Stimulated activated CD8-positive, alpha-beta memory T cell treated with anti-CD3 and anti-CD28 coated beads, Interleukin-7, amount 100 ng/mL, for 48 hours (primary cell): ENCODE results near the gene BBS2.

Source experiments
- DNase-seq, 2 donors: peaks; one replicate each; pipeline ENCODE4 v3.0.0-alpha.2; 2020; ENCODE audit warnings: low read depth in 1 of 2; ENCODE audit errors: extremely low read depth in 1 of 2

The BBS2 gene

DNA sequence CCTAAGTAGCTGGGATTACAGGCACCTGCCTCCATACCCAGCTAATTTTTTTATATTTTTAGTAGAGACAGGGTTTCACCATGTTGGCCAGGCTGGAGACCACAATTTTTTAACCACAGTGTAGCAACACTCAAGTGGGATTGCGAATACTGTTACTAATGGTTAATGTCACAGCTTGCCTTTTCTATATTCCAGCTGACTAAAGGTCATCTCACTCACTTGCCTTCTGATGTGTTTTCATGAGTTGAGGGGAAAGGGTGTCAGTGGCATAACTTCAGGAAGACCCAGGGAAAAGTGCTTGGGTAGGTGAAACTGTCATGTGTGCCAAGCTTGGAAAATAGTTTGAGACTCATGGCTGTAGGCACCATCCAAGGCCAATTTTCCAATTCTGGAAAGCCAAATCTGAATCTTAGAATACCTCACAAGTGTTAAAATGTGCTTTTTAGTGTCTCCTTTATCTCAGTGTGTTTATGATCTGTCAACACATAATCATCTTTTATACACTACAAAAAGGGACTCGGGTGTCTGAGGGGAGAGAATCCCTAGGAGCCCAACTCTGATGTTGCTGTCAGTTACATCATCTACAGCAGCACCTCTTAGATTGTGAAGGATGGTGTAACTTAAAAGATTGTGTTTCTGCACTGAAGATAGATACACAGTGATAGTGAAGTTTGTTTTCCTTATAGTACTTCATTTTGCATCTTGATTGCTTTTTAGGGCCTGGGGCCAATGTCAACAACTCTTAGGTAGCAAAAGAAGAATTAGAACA lies 41.4 kb downstream of the BBS2 start:
- no peak for DNase-seq

DNA sequence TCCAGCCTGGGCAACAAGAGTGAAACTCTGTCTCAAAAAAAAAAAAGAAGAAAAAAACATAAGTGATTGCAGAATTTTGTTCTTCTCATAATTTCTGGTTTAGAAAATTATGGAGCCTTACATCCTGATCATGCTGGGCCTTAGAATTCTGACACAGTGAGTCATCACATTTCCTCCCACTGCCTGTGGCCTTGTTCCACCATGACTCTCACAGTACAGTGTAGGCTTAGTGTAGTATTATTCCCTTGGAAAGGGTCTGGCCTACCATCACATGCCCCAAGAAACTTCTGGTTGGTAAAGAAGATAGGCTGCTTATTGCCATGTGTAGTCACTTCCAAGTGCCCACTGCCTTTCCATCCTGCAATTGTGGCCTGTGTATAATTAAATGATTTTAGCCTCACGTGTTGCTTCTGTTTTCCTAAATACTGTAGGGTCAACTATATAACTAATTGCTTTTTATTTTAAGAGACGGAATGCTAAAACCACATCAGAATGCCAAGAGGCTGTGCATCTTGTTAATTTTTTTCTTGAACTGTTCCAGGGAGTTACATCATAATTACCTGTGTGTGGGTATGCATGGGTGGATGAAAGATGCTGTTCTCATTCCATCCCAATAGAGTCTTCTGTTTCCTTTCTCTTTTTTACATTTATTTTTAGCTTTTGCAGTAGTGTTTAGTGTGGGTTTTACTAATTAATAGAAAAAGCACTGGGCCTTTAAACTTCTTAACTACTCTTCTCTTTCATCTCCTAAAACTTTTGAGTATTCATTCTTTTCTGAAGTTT lies 42.5 kb downstream of the BBS2 start:
- DNase-seq: no peak

DNA sequence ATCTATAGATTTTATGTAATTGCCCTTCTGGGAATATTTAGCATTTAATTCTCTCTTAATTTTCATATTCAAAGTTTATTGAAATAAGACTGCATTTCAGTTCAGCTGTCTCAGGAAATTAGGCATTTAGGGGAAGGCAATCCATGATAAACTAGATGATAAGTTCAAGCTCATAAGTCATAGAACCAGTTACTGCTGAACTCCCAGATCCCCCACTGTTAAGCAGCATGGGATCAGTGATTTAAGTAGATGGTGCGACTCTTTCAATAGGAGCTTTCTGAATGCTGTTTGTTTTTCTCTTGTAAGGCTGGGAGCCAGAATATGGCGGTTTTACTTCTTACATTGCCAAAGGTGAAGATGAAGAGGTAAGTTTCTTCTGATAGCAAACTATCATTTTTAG lies 44.6 kb downstream of the BBS2 start:
- DNase-seq: no peak

DNA sequence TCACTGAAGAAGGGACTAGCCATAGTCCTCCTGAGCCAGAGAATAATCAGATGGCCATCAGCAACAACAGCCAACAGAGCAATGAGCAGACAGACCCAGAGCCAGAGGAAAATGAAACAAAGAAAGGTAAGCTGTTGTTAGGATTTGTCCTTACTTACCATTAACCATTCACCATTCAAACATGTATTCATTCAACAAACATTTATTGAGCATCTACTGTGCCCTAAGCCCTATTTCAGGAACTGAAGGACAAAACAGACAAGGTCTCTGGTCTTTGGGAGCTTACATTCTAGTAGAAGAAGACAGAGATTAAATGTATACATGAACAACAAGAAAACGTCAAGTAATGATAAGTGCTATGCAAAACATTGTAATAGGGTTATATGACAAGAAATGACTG lies 49.2 kb downstream of the BBS2 start:
- no peak for DNase-seq

DNA sequence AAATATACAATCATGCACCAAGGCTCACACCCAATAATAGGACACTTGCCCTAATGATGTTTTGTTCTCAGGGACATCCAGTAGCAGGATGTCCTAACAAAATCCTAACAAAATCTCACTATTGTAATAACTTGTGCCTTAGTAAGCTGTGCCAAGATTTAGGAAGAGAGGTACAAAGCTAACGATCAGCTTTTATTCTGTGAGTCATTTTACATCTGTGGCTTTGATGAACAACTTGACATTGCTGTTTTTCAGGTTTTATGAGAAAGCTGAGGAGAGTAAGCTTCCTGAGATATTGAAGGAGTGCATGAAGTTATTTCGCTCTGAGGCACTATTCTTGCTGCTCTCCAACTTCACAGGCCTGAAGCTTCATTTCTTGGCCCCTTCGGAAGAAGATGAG lies 49.6 kb downstream of the BBS2 start:
- DNase-seq: no peak

DNA sequence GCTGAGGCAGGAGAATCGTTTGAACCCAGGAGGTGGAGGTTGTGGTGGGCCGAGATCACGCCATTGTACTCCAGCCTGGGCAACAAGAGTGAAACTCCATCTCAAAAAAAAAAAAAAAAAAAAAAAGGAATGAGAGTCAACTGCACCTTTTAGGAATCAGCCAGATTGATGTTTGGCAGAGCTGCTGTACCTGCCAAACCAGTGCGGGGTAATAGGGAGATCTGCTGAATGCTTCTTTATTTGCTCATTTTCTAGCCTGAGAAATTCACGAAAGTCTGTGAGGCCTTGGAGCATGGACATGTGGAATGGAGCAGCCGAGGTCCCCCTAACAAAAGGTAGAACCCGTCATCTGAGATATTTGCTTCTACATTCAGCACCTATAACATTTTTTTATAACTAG lies 50.1 kb downstream of the BBS2 start:
- DNase-seq: no peak

DNA sequence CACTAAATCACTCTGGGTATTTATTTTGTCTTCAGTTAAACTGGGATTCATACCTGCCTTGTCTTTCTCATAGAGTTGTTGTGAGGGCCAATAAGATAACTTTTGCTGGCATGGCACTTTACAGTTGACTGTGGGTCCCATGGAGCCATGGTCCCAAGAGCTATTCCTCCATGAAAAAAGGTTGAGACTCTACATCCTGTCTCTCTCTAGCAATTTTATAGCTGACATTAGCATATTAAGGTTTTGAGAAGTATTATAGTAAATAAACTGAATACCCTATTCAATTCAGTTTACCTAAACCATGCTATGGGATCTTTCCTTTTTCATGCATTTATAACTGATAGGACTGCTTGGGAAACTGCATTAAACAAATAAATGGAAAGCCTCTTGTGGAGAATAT lies 51.0 kb downstream of the BBS2 start:
- no peak for DNase-seq

DNA sequence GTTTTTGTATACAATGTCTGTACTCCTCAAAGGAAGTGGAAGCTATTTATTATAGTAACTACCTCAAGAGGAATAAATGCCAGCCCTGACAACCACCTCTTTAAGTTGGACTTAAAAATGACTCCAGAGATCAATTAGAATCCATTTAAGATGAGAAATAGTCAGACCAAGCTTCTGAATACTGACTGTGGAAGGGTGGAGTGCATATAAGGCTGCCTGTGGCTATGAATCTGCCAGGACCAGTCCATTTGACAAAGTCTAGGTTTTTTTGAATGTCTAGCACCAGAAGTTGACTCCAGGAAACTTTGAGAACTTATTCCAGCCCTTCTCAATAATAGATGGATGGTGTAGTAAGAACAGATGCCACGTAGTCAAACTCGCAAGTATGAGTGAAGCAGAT lies 53.5 kb downstream of the BBS2 start:
- DNase-seq: no peak

DNA sequence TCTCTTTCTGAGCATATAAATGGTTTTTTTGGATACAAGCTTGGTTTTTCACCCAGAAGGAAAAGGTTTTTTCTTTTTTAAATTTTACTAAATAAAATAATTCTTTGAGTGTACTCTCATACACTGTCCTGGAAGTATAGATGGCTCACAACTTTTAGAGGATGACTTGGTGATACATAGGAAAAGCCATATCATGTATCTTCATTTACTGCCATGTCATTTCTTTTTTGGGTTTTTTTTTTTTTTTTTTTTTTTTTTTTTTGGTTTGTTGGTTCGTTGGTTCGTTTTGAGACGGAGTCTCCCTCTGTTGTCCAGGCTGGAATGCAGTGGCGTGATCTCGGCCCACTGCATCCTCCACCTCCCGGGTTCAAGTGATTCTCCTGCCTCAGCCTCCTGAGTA lies 56.7 kb downstream of the BBS2 start:
- DNase-seq: no peak

DNA sequence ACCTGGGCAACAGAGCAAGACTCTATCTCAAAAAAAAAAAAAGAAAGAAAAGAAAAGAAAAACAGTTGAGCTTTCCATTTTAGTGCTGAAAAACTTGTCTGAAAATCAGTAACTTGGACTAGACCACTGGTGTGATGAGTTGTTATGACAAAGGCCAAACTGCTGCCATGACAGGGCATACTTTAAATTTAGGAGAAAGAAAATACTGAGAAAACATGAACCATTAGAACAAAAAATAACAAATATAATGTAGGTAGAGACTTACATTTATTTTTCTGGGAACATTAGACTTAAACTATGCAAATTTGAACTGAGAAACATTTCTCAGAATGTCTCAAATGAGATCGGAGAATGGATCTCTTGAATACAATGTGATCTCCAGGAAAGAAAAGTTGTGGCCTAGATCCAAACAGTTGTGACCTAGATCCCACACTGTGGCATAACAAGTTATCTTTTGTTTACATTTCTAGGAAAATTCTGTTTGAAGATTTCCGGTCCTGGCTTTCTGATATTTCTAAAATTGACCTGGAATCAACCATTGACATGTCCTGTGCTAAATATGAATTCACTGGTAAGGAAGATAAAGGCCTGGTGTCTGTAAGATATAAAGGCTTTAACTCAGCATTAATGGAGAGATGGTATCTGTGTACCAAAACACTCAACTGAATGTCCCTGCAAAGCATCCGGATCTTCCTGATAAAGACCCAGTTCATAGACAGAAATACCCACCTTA lies 57.6 kb downstream of the BBS2 start:
- no peak for DNase-seq

DNA sequence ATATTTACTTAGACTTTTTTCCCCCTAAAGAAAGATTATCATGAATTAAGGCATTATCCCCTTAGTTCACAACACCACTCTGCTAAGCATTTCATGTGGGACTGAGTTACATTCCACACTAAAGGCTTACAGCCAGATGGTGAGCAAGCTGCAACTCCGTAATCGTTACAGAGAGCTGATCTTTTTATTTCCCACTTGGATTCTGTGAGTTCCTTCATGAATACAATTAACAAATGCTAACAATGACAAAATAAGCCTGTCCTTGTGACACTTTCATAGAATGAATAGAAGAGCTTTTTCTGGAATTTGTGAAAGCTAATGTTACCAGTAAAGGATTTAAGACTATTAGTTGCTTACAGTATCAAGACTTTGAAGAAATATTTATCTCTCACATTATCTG lies 59.7 kb downstream of the BBS2 start:
- DNase-seq: no peak

DNA sequence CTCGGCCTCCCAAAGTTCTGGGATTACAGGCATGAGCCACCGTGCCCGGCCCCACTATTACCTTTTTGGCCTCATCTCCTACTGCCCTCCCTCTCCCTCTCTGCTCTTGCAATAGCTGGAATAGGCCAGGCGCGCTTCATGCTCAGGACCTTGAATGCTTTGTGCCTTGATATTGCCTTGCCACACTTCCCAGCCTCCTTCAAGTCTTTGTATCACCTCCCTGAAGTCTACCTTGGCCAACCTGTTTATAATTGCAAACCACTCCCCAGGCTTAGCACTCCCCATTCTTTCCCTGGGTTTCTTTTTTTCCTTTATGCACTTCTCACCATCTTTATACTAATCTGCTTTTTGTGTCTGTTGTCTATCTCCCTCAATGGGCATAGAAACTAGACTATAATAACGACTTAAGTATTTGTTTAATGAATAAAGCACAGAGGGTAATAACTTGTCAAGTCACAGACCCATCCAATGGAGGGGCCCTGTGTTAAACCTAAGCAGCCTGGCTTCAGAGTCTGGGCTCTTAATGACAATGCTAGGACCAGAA lies 61.8 kb downstream of the BBS2 start:
- no peak for DNase-seq

DNA sequence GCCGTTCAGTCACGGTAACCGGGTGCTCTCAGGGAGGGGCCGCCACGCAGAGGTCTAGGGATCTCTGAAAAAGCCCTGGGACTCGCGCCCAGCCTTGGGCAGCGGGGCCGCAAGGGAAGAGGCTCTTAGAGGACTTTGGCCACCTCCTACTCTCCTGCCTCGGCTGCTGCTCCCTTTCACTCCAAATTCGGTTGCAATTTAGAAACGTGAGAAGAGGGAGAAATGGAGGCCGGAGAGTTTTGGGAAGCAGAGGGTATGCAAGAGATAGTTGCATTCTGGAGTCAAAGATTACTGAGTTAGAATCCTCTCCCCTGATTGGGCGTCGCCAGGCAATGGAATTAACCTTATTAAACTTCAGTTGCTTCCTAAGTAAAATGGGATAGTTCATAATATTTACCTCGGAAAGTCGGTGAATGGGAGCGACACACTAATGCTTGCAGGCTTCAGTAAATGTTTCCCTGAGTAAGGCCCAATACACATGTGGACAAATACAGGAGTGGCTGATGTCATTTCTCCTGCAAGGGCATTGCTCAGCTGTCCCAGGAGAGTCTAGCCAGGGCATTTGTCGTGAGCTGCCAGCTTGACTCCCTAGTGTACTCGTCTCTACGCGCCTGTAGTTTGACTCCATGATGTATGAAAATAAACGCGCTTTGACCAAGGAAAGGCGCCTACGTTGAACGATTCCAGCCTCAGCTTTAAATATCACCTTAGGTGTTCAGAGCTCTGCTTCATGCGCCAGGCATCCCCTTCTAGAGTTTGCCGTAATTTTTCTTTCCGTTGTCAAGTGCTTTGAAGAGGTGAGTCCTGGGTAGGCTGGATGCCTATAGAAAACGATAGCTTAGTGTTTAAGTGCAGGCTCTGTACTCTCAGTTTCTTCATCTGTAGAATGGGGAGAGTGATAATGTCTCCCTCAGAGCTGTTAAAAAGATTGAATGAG lies 67.8 kb downstream of the BBS2 start:
- DNase-seq: no peak

DNA sequence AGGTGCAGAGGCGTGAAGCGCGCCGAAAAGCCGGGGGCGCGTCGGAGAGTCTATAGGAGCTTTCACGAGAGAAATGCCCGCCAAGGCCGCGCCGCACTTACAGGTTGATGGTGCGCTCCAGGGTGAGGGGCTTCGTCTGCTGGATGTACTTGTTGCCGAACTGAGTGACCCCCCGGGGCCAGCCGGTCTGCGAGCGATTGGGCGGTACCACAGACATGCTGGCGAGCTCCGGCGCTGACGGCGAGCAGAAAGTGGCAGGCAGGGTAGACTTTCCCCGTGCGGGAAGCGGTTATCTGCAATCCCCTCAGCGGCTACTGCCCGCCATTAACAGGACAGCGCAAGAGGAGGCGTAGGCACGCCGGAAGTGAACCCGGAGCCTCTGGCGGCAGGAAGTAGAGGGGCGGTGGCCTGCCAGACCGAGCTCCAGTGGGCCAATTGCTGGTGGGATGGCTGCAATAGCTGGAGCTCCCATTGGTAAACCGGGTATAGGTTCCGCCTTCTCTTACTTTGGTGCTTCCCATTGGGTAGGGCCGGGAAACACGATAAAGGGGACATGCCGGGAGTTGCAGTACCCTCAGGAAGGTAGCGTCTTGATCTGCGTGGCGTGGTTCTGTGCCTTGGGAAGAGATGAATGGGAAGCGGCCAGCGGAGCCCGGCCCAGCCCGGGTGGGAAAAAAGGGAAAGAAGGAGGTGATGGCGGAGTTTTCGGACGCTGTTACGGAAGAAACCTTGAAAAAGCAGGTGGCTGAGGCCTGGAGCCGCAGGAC lies 68.7 kb downstream of the BBS2 start, which contains the start of the genes NUDT21 and OGFOD1:
Gene NUDT21 (minus strand): TSS at position 347 of the 767 bp plus-strand sequence. CDS start 130 bp downstream, at position 217.
Gene OGFOD1 (plus strand): TSS at position 569 of the 767 bp plus-strand sequence. CDS start 59 bp downstream, at position 628.
- peak; percentile 77 to 94 for DNase-seq

DNA sequence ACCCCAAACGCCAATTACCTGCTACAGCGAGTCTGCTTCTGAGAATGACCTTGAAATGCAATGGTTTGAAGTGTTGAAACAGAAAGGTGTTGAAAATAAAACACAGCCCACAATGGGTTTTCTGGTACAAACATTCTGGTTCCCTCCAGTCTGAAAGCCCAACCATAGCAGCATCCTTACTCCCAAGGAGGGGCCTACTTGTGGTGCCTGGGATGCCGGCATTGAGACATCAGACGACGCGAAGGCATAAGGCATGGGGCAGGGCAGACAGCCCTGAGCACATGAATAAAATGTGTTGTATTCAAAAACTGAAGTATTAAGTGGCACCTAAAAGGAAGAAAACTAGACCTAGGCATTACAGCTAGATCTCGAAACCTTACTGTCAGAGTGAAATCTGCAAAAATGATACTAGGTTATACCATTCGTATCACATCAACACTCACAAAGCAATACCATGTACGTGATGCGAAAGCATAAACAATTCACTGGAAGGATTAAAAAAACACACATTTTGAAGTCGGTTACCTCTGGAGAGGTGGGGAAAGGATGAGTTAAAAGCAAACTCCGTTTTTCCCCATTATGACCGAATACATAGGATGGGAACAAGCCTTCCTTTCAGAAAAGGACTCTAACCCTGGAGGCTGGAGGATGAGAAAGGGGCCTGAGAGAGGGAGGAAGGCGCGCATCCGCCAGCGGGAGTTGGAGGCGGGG lies 69.4 kb downstream of the BBS2 start:
- no peak for DNase-seq

DNA sequence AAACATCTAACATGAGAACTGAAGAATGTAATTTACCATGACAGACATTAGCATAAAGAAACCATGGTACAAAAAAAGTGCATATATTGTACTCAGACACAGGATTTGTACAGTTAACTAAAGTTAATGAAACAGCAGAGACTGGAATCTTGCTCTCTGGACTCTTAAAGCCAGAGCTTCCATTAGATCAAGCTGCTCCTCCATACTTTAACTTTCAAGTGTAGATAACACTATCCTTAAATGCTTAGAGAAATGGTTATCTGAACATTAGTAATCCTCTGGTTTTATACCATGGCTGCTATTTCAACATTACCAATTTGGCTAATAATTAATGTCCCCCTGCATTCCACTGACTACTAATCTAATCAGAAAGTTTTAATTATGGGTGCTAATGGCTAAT lies 71.8 kb downstream of the BBS2 start:
- DNase-seq: no peak

DNA sequence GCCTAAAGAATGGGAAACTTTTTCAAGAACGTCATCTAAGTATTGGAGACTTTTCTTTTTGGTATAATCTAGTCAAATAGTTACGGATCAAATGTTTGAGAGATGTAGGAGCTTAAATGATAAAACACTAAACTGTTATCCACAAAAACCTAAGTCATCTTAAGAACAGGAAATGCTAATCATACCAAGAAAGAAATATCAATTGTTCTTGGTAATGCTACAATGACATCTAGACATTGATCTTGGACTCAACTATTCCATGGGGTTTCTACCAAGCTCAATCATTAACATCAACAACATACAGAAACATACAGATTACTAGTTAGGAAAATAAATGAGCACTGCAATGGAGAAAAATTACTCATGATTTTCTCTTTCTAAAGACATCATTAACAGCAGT lies 72.5 kb downstream of the BBS2 start:
- no peak for DNase-seq

DNA sequence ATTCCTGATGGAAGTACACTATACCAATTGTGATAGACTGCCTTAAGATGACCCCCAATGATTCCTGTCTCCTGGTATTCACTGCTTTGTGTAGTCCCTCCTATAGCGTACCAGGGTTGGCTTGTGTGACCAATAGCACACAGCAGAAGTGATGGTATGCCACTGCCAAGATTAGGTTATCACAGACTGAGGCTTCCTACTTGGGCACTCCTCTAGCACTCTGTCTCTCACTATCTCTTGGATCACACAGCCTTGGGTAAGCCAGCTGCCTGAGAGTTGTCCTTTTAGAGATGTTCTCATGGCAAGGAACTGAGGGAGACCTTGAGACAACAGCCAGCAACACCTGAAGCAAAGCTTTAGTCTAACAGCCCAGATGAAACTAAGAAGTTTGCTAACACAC lies 81.8 kb downstream of the BBS2 start:
- DNase-seq: no peak

DNA sequence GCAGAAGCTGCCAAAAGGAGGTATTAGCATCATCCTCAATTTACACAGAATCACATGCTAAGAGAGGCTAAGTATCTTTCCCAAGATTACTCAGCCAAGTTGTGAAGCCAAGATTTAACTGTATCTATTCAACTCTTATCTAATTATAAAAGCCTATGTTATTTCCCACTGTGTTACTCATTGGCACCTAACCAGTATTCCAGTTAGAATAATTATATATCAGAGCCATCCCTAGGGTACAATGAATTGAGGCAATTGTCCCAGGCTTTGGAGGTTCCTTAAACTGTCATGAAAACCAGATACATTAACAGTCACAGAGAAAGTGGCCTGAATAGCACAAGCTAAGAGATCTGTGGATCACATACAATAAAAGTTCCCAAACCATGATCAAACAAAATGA lies 83.6 kb downstream of the BBS2 start:
- DNase-seq: no peak
